GM10266 (cell line): ENCODE measurements around the gene MYH14.
"Not testable (repeated sequence)": the region's sequence is repeated elsewhere in the genome, so short reads cannot be mapped to it uniquely, and the experiment has no call there.

Source experiments
- DNase-seq: peaks from one replicate; pipeline ENCODE4 v3.0.0; 2012; ENCODE audit errors: extremely low spot score
- TF ChIP-seq, protein P1 (sequence below): IDR thresholded peaks from 2 replicates; pipeline ENCODE4 v1.5.1; 2012; ENCODE audit warnings: mild to moderate bottlenecking, low read depth; ENCODE audit not compliant: control insufficient read depth, insufficient read depth; ENCODE audit errors: missing control alignments

The MYH14 gene

DNA sequence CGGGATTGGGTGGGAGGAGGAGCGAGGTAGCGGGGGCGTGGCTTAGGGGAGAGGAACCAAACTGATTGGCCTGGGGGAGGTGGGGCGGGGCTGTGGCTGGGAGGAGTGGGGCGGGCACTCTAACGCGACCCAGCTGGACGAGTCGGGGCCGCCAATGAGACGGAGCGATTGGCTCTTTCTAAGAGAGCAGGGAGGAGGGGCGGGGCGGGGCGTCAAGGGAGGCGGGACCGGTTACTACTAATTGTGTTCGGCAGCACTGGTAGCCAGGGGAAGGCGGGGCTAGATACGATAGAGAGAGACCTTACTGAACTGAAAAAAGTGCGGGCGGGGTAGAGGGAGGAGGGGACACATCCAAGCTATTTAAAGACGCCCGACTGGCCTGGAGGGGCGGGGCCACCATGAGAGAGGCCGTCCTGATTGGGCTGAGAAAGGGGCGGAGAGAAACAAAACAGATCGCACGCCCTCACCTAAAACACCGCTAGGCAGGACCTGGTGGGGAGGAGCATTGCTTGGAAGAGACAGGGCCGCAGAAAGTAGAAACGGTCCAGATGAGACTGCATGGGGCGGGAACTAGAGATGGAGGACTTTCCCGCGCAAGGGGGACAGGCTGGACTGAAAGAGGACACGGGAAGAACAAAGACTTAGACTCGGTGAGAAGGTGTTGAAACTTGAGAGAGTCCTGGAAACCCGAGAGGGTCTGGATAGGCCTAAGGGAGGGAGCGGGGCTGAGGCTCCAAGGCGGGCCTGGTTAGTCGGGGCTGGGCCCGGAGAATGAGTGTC lies 125.9 kb downstream of the MYH14 start, which contains the start of gene KCNC3:
TSS of gene KCNC3 (minus strand) at position 232 of the 780 bp plus-strand sequence. CDS start 295 bp downstream, outside the sequence.
- DNase-seq = peak; percentile 100
- TF ChIP-seq, protein P1, sequence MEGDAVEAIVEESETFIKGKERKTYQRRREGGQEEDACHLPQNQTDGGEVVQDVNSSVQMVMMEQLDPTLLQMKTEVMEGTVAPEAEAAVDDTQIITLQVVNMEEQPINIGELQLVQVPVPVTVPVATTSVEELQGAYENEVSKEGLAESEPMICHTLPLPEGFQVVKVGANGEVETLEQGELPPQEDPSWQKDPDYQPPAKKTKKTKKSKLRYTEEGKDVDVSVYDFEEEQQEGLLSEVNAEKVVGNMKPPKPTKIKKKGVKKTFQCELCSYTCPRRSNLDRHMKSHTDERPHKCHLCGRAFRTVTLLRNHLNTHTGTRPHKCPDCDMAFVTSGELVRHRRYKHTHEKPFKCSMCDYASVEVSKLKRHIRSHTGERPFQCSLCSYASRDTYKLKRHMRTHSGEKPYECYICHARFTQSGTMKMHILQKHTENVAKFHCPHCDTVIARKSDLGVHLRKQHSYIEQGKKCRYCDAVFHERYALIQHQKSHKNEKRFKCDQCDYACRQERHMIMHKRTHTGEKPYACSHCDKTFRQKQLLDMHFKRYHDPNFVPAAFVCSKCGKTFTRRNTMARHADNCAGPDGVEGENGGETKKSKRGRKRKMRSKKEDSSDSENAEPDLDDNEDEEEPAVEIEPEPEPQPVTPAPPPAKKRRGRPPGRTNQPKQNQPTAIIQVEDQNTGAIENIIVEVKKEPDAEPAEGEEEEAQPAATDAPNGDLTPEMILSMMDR = no peak

- not testable (repeated sequence) for DNase-seq
Measured at GRCh38 chr19:50329926-50330294, 126.5 kb downstream of the MYH14 start.

GRCh38 chr19:50330365-50331078 lies 127.1 kb downstream of the MYH14 start:
- TF ChIP-seq, protein P1 = no peak

GRCh38 chr19:50331221-50331993 lies 128.0 kb downstream of the MYH14 start:
- DNase-seq = peak; percentile 39
- TF ChIP-seq, protein P1 = no peak

More at GRCh38 chr19:50330365-50331078, 127.1 kb downstream of the MYH14 start:
- peak; percentile 93 for DNase-seq

- DNase-seq = no peak
- TF ChIP-seq, protein P1 = no peak
Measured at GRCh38 chr19:50331994-50332243, 128.5 kb downstream of the MYH14 start.

GRCh38 chr19:50332244-50333038 lies 129.0 kb downstream of the MYH14 start:
- TF ChIP-seq, protein P1 = no peak
- peak; percentile 23 for DNase-seq

DNA sequence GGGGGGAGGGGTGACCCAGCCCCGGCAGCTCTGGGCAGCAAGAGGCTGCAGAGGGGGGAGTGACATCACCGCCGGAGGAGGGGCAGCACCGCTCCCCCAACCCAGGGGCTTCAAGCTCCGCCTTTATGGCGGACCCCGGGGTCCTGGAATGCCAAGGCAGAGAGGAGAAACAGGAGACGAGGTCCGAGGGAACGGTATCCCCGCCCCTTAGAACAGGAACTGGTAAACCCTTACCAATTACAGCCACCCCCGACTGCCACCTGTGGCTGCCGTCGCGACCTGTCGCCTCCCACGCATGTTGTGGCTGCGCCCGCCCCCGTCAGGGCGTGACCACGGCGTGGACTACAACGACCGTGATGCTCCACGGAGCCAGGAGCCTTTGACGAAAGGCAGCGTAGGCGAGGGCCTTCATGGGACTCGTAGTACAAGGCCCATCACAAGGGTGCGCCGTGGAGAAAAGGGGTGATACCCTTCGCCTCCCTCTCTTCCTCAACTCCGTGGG lies 129.9 kb downstream of the MYH14 start:
- TF ChIP-seq, protein P1 = no peak
- DNase-seq = peak; percentile 89
